Measurements from ENCODE around the gene SEMA4B.

Gene SEMA4B

GRCh38 chr15:90207252-90207651 is 6.1 kb downstream of the SEMA4B start:
- DNase-seq = no peak

GRCh38 chr15:90208356-90208755 is 7.2 kb downstream of the SEMA4B start:
- no peak for DNase-seq

- DNase-seq = no peak
These were observed 8.5 kb downstream of the SEMA4B start for GRCh38 chr15:90209591-90209990.

DNA sequence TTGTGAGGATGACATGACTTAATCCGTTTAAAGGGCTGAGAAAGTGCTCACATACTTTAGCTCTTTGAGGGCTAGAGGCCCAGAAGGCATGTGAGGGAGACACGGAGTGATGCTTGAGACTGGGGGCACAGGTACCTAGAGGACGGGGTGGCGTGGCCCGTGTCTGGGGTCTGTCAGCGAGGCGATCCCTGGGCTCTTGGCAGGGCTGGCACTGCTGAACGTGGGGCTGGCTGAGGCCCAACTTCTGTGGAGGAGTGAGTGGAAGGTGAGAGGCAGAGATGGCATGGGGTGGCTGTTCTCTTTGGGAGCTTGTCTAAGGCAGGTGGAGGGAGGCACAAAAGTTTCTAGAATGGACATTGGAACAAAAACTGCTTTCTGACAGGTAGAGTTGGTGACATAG is 9.5 kb downstream of the SEMA4B start:
- no peak for DNase-seq

GRCh38 chr15:90211009-90211408 is 9.9 kb downstream of the SEMA4B start:
- DNase-seq = no peak

DNA sequence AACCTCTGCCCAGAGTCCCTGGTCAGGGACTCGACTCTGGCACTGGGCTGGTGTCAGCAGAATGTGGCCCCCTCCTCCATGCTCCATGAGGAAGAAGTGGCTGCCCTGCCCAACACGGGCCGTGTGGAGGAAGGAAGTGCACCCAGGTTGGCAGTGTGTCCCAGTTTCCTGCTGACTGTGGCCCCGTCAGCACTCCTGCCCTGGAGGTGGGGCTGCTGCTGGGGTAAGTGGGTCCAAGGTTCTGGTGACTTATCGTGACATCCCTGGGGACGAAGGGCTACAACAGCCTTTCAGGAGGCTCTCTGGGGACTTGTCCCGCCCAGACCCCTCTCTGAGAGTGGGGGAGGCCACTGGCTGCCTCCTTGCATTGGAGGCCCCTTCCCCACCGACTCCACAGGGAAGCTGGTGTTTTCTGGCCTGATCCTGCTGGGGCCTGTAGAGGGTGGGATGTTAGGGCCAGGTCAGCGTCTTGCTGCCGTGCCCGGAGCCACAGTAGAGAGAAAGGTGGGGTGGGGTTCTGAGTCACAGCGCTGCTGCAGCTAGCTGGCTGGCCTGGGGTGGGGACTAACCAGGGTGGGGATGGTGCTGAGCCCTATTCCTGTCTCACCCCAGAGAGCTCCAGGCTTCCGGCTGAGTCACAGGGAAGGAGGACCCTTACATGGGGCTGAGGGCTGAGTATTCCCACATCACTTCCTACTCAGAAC is 10.5 kb downstream of the SEMA4B start:
- DNase-seq = no peak

DNA sequence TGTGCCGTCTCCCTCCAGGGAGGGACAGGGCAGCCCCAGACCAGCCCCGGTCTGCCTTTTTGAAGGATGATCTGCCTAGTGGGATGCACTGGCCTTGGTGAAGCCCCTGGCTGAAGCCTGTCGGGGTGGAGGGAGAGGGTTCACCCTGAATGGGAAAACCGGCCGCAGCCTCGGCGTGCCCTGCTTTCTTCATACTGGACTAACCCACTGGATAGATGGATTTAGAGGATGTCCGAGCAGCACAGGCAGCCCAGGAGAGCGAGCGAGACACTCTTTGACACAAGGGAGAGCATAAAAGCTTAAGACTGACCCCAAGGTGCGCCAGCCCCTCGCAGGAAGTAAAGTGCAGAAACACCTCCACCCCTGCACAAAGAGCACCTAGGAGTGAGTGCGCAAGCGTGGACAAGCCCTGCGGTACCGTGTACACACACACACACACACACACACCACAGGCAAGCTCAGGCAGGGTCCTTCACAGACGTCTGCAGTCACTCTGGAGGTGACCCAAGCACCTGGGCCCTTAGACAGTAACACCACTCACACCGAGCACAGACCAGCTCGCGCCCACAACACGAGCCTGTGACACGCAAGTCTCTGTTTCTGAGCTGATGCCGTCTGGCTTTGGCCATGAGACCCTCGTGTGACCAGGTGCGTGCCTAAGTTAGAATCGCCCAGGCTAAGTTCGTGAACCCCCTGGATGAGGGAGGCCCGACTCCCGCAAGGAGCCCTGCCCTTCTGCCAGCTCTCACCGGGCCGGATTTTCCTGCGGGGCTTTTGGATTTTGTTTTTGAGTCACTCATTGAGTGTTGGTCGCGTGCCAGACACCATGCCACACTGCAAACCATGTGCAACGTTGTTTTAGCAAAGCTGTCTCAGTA is 11.3 kb downstream of the SEMA4B start:
- no peak for DNase-seq

- no peak for DNase-seq
These were observed 12.1 kb downstream of the SEMA4B start for GRCh38 chr15:90213122-90213817.

DNA sequence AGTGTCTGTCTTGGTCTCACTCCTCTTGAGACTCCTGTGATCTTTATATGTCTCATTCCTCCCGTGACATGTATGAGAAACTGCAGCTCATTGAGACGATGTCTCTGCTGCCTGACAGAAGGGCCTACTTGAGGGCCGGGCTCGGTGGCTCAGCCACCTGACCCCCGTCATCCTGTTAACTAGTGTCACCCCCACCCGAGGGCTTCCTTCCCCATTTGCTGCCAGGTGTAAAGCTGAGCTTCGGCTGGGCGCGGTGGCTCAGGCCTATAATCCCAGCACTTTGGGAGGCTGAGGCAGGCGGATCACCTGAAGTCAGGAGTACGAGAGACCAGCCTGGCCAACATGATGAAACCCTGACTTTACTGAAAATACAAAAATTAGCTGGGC is 12.7 kb downstream of the SEMA4B start:
- DNase-seq = no peak

- DNase-seq = no peak
These were observed 13.5 kb downstream of the SEMA4B start for GRCh38 chr15:90214553-90215196.

GRCh38 chr15:90217671-90218394 is 16.7 kb downstream of the SEMA4B start:
- DNase-seq = no peak

- DNase-seq = no peak
These were observed 18.5 kb downstream of the SEMA4B start for GRCh38 chr15:90219421-90220141.

GRCh38 chr15:90221246-90221900 is 20.2 kb downstream of the SEMA4B start:
- DNase-seq = peak; percentile 36

- no peak for DNase-seq
These were observed 21.4 kb downstream of the SEMA4B start for GRCh38 chr15:90222547-90222946.

DNA sequence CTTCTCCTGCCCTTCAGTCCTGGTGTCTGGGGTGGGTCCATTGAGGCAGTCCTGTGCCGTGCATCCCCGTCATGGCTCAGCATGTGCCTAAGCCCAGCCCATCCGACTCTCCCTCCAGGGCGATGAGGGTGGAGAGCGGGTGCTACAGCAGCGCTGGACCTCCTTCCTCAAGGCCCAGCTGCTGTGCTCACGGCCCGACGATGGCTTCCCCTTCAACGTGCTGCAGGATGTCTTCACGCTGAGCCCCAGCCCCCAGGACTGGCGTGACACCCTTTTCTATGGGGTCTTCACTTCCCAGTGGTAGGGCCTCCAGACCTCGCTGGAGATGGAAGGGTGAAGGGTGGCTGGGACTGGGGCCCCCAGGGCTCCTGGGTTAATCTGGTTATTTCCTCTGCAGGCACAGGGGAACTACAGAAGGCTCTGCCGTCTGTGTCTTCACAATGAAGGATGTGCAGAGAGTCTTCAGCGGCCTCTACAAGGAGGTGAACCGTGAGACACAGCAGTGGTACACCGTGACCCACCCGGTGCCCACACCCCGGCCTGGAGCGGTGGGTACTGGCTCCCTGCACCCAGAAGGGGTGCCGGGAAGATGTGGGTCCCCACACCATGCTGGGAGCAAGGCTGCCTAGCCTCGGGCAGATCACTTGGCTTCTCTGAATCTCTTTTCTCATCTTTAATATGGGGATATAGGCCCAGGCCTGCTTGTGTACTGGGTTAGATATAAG is 22.5 kb downstream of the SEMA4B start:
- no peak for DNase-seq

- no peak for DNase-seq
These were observed 23.9 kb downstream of the SEMA4B start for GRCh38 chr15:90225047-90225446.

DNA sequence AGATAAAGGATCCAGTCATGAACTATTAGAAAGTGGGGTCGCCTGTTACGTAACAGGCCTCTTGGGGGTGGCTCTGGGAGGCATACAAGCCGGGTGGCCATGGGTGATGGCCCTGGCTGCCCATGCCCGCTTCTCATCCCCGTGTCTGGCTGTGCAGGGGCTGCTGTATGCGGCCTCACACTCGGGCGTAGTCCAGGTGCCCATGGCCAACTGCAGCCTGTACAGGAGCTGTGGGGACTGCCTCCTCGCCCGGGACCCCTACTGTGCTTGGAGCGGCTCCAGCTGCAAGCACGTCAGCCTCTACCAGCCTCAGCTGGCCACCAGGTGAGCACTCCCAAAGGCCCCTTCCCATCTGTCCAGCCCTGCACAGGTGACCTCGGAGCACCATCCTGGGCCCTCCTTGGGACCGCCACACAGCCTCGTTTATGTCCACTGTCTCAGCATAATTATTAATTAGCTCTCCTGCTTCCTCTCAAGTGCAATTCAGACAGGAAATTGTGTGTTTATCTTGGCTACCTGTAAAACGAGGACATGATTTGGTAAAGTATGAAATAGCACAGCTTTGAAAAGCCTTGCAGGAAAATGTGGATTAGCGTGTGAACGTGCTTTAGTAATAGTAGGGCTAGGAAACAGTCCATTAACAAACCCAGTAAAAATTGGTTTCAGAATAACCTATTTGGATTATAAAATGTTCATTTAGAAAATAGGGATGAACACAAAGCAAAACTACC is 24.5 kb downstream of the SEMA4B start:
- no peak for DNase-seq

DNA sequence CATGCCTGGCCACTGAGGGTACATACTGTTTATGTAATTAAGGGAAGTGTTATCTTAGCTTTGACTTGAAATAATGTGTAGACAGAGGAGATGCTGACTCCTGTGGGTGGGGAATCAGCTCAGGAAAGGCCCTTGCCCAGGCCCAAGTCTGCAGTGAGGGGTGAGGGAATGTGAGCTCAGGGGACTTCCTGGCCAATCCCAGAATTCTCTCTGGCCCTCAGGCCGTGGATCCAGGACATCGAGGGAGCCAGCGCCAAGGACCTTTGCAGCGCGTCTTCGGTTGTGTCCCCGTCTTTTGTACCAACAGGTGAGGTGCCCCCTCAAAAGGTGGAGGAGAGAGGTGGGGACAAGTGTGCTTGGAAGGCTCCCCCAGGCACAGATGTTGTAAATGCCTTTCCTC is 26.2 kb downstream of the SEMA4B start:
- no peak for DNase-seq

DNA sequence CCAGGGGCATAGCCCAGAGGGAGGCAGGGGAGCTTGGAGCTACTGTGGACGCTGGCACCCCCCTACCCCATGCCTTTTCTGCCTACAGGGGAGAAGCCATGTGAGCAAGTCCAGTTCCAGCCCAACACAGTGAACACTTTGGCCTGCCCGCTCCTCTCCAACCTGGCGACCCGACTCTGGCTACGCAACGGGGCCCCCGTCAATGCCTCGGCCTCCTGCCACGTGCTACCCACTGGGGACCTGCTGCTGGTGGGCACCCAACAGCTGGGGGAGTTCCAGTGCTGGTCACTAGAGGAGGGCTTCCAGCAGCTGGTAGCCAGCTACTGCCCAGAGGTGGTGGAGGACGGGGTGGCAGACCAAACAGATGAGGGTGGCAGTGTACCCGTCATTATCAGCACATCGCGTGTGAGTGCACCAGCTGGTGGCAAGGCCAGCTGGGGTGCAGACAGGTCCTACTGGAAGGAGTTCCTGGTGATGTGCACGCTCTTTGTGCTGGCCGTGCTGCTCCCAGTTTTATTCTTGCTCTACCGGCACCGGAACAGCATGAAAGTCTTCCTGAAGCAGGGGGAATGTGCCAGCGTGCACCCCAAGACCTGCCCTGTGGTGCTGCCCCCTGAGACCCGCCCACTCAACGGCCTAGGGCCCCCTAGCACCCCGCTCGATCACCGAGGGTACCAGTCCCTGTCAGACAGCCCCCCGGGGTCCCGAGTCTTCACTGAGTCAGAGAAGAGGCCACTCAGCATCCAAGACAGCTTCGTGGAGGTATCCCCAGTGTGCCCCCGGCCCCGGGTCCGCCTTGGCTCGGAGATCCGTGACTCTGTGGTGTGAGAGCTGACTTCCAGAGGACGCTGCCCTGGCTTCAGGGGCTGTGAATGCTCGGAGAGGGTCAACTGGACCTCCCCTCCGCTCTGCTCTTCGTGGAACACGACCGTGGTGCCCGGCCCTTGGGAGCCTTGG is 27.0 kb downstream of the SEMA4B start:
- no peak for DNase-seq

Measured in NCI-H2171 (cell line).